GM20000 (cell line): Measurements from ENCODE around the gene SF3A1.

ENCODE experiments used
- DNase-seq: peaks from one replicate; pipeline ENCODE4 v3.0.0; 2012; ENCODE audit warnings: low spot score
- CTCF ChIP-seq: IDR thresholded peaks from 2 replicates; pipeline ENCODE4 v1.5.1; 2012; ENCODE audit warnings: mild to moderate bottlenecking, control low read depth; ENCODE audit errors: extremely low read depth, missing control alignments

SF3A1 gene

GRCh38 chr22:30326706-30327362 is 29.9 kb downstream of the SF3A1 start, which contains the start of gene TBC1D10A:
Gene TBC1D10A, minus strand, starts transcription at chr22:30326941. Its CDS starts 60 bp downstream, at chr22:30326881.
- no peak for TF ChIP-seq CTCF
- peak; percentile 100 for DNase-seq

GRCh38 chr22:30326255-30326705 is 30.4 kb downstream of the SF3A1 start:
- peak; percentile 50 for DNase-seq
- TF ChIP-seq CTCF, result no peak

GRCh38 chr22:30325724-30326254 is 30.9 kb downstream of the SF3A1 start:
- no peak for TF ChIP-seq CTCF
- no peak for DNase-seq

- no peak for DNase-seq
- no peak for TF ChIP-seq CTCF
Observed at GRCh38 chr22:30325065-30325720, 31.5 kb downstream of the SF3A1 start.

GRCh38 chr22:30324014-30324730 is 32.5 kb downstream of the SF3A1 start:
- DNase-seq, result no peak
- TF ChIP-seq CTCF, result no peak

- no peak for TF ChIP-seq CTCF
- no peak for DNase-seq
Observed at GRCh38 chr22:30323246-30323645, 33.4 kb downstream of the SF3A1 start.

- no peak for DNase-seq
- no peak for TF ChIP-seq CTCF
Observed at GRCh38 chr22:30321461-30321860, 35.2 kb downstream of the SF3A1 start.
